Fibroblast of villous mesenchyme (primary cell): Measurements from ENCODE around the gene KLHL15. TPM values are rescaled to one million over a fixed set of nuclear protein-coding genes. Genes with fewer than 3 reads are reported as not detected.
"Not testable (repeated sequence)": the region's sequence is repeated elsewhere in the genome, so short reads cannot be mapped to it uniquely, and the experiment has no call there.

Source experiments
- DNase-seq: peaks from one replicate; pipeline ENCODE4 v3.0.0-alpha.2; 2010; ENCODE audit warnings: low read depth
- H3K4me3 ChIP-seq: 2 replicates; pipeline ENCODE4 v1.5.1; 2011; ENCODE audit warnings: low read depth, mild to moderate bottlenecking, low read length
- total RNA-seq: library from RNA; depleted of rRNA; stranded (reverse); fragments of >200 nt; gene quantifications from 2 replicates; pipeline ENCODE4 v1.2.3, GENCODE V29; 2012
- TF ChIP-seq, protein P1 (sequence below): IDR thresholded peaks from 2 replicates; pipeline ENCODE4 v1.5.1; 2012; ENCODE audit warnings: low read depth, mild to moderate bottlenecking, low read length; ENCODE audit not compliant: insufficient read depth

The KLHL15 gene, protein sequence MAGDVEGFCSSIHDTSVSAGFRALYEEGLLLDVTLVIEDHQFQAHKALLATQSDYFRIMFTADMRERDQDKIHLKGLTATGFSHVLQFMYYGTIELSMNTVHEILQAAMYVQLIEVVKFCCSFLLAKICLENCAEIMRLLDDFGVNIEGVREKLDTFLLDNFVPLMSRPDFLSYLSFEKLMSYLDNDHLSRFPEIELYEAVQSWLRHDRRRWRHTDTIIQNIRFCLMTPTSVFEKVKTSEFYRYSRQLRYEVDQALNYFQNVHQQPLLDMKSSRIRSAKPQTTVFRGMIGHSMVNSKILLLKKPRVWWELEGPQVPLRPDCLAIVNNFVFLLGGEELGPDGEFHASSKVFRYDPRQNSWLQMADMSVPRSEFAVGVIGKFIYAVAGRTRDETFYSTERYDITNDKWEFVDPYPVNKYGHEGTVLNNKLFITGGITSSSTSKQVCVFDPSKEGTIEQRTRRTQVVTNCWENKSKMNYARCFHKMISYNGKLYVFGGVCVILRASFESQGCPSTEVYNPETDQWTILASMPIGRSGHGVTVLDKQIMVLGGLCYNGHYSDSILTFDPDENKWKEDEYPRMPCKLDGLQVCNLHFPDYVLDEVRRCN
- 6.8 and 12.5 TPM in 2 replicates for total RNA-seq

DNA sequence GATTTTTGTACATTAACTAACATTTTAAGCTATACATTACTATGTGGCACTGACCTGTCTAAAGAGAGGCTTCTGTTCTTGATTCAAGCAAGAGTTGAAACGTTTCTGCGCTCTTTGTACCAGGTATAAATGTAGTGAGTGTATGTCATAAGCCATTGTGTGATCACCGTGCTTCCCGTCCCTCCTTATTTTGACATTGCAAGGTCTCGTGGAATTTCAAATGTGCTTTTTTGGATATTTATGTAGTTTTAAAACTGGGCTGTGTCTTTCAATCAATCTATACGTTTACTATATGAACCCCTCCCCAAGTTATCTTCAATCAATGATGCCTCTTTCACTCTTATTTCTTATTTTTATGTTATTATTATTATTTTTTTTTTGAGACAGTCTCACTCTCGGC, at the start of gene KLHL15:
Gene KLHL15, minus strand, starts transcription at position 101 of the 400 bp plus-strand sequence. CDS start 20,493 bp downstream, outside the sequence.
- DNase-seq = no peak
- TF ChIP-seq, protein P1, sequence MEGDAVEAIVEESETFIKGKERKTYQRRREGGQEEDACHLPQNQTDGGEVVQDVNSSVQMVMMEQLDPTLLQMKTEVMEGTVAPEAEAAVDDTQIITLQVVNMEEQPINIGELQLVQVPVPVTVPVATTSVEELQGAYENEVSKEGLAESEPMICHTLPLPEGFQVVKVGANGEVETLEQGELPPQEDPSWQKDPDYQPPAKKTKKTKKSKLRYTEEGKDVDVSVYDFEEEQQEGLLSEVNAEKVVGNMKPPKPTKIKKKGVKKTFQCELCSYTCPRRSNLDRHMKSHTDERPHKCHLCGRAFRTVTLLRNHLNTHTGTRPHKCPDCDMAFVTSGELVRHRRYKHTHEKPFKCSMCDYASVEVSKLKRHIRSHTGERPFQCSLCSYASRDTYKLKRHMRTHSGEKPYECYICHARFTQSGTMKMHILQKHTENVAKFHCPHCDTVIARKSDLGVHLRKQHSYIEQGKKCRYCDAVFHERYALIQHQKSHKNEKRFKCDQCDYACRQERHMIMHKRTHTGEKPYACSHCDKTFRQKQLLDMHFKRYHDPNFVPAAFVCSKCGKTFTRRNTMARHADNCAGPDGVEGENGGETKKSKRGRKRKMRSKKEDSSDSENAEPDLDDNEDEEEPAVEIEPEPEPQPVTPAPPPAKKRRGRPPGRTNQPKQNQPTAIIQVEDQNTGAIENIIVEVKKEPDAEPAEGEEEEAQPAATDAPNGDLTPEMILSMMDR = no peak

DNA sequence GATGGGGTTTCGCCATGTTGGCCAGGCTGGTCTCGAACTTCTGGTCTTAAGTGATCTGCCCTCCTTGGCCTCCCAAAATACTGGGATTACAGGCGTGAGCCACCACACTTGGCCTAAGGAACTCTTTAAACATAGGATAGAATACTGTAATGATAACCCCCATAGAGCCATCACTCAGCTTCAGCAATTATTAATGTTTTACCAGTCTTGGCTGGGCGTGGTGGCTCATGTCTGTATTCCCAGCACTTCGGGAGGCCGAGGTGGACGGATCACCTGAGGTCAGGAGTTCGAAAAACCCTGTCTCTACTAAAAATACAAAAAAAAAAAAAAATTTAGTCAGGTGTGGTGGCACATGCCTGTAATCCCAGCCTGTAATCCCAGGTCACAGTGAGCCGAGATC, 42.9 kb upstream of the KLHL15 start:
- TF ChIP-seq, protein P1 = no peak
- H3K4me3 ChIP-seq = no peak overlapping the region
- no peak for DNase-seq

More for the DNA sequence above, at the start of gene KLHL15:
- H3K4me3 ChIP-seq = peak within 1 kb of the TSS; percentile 74

DNA sequence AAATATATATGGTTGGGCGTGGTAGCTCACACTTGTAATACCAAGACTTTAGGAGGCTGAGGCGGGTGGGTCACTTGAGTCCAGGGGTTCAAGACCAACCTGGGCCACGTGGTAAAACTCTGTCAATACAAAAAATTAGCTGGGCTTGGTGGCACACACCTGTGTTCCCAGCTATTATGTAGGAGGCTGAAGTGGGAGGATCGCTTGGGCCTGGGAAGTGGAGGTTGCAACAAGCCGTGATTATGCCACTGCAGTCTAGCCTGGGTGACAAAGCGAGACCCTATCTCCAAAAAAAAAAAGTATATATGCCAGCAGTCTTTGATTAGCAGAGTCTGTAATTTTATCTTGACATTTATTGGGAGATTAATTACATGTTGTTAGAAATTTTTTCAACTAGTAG, 36.5 kb upstream of the KLHL15 start:
- H3K4me3 ChIP-seq = no peak overlapping the region
- TF ChIP-seq, protein P1 = no peak
- no peak for DNase-seq

DNA sequence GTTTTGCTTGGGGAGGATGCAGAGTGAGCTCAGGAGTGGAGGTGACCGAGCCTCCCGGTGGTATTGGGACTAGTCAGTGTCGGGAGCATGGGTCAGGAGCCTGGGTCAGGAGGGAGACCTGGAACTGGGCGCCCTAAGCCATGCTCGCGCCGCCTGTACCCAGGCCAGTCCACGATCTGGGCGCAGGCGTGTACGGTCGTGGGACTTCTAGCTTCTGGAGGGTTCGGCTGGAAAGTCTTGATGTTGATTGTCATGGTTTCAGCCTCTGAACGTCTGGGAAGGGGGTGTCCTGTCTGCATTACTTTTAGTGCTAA, 28.0 kb upstream of the KLHL15 start:
- DNase-seq = no peak
- no peak overlapping the region for H3K4me3 ChIP-seq
- TF ChIP-seq, protein P1 = no peak

DNA sequence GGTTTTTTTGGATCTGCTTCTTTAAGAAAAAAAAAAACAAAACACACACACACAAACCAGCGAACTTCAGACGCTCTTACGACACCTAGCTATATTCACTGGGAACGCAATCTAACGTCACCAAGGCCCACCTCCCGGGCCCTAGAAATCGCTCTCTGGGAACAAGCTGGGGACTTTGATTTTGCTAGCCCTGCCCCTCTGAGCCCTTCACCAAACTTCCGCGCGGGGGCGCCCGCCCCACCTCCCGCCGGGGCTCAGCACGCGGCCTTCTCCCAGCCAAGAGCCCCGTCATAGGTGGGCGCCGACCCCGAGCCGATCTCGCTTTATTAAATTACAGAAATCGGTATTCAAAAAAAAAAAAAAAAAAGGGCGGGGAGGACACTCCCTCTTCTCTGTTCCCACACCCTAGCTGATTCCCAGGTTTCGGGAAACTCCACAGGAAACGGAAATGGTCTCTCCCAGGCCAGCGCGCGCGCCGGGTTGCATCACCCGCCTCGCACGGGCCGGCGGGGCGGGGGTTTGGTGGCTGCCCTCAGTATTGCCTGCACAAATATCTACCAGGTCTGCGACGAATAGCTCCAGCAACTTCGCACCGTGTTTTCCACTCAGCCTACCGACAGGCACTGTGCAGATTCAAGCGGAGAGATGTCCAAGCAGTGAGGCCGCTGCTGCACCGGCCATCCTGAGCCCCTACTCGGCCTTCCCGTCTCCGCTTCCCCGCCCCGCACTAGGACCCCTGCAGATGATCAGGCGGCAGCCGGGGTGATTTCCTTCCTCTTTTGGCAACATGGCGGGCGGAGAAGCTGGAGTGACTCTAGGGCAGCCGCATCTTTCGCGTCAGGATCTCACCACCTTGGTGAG, 27.4 kb upstream of the KLHL15 start, which contains the start of gene EIF2S3:
Gene EIF2S3, plus strand, starts transcription at position 775 of the 861 bp plus-strand sequence. Its CDS starts 13 bp downstream, at position 788.
- DNase-seq = peak; percentile 98
- no peak within 1 kb of the TSS for H3K4me3 ChIP-seq
- TF ChIP-seq, protein P1 = peak; percentile 61

DNA sequence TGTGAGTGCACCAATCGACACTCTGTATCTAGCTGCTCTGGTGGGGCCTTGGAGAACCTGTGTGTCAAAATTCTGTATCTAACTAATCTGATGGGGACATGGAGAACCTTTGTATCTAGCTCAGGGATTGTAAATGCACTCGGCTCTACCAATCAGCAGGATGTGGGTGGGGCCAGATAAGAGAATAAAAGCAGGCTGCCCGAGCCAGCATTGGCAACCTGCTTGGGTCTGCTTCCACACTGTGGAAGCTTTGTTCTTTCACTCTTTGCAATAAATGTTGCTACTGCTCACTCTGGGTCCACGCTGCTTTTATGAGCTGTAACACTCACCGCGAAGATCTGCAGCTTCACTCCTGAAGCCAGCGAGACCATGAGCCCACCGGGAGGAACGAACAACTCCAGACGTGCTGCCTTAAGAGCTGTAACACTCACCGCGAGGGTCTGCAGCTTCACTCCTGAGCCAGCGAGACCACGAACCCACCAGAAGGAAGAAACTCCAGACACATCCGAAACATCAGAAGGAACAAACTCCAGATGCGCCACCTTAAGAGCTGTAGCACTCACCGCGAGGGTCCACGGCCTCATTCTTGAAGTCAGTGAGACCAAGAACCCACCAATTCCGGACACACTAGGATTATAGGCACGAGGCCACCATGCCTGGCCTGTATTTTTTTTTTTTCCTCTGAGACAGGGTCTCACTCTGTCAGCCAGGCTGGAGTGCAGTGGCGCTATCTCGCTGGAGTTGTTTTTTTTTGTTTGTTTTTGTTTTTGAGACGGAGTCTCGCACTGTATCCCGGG, 23.7 kb upstream of the KLHL15 start:
- DNase-seq = peak; percentile 11
- H3K4me3 ChIP-seq = peak overlapping the region; percentile 30

DNA sequence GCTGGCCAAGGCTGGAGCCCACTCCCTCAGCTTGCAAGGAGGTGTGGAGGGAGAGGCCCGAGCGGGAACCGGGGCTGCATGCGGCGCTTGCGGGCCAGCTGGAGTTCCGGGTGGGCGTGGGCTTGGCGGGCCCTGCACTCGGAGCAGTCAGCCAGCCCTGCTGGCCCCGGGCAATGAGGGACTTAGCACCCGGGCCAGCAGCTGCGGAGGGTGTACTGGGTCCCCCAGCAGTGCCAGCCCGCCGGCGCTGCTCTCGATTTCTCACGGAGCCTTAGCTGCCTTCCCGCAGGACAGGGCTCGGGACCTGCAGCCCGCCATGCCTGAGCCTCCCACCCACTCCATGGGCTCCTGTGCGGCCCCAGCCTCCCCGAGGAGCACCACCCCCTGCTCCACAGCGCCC, 22.7 kb upstream of the KLHL15 start:
- not testable (repeated sequence) for DNase-seq, H3K4me3 ChIP-seq

DNA sequence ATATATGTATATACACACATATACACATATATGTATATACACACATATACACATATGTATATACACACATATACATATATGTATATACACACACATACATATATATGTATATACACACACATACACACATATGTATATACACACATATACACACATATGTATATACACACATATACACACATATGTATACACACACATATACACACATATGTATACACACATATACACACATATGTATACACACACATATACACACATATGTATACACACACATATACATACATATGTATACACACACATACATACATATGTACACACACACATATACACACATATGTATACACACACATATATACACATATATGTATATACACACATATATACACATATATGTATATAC, 19.1 kb upstream of the KLHL15 start:
- not testable (repeated sequence) for DNase-seq, H3K4me3 ChIP-seq
